HG02981 (cell line): Measurements from ENCODE around the gene FEM1B.
A peak's percentile ranks its signal among the peaks of the same experiment; 100 is the strongest.

Experiments
- ATAC-seq: cut with Tn5 transposase; IDR thresholded peaks from one replicate; pipeline ENCODE4 v1.9.1; 2021; ENCODE audit warnings: mild to moderate bottlenecking, moderate library complexity; ENCODE audit not compliant: unreplicated experiment

FEM1B gene

GRCh38 chr15:68283401-68283800, 5.9 kb downstream of the FEM1B start:
- no peak for ATAC-seq

DNA sequence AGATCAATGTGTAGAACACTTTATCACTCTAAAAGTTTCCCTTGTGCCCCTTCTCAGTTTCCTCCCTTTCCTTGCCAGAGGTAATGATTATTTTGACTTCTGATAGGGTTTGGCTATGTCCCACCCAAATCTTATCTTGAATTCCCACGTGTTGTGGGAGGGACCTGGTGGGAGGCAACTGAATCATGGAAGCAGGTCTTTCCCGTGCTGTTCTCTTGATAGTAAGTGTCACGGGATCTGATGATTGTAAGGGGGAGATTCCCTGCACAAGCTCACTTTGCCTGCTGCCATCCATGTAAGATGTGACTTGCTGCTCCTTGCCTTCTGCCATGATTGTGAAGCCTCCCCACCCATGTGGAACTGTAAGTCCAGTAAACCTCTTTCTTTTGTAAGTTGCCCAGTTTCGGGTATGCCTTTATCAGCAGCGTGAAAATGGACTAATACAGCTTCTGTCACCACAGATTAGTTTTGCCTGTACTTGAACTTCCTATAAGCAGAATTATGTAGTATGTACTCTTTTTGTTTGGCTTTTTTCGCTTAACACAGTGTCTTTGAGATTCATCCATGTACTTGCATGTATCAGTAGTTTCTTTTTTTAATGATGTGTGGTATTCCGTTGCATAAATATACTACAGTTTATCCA, 7.2 kb downstream of the FEM1B start:
- ATAC-seq: no peak

DNA sequence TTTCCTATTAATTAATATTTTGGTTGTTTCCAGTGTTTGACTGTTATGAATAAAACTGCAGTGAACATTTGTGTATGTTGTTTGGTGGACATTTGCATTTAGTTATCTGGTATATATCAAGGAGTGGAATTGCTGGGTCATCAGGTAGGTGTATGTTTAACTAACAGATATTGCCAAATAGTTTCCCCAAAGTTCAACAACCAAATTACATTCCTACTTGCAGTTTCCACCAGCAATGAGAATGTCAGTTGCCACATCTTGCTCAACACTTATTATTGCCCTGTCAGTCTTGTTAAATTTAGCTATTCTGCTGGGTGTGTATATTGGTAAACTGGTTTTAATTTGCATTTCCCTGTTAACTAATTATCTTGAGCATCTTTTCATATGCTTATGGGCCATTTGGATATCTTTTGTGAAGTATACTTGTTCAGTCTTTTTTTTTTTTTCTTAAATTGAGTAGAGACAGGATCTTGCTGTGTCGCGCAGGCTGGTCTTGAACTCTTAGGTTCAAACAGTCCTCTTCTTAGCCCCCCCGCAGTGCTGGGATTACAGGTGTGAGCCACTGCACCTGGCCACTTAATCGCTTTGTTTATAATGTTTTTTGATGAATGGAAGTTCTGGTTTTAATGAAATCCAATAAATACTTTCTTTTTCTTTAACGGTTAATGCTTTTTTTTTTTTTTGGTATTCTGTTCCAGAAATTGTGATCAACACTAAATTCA, 7.9 kb downstream of the FEM1B start:
- no peak for ATAC-seq

- ATAC-seq: no peak
These were observed 8.7 kb downstream of the FEM1B start for GRCh38 chr15:68286256-68286655.

- ATAC-seq: no peak
These were observed 11.5 kb downstream of the FEM1B start for GRCh38 chr15:68289057-68289456.

- ATAC-seq: no peak
These were observed 12.2 kb downstream of the FEM1B start for GRCh38 chr15:68289621-68290352.

- ATAC-seq: no peak
These were observed 13.2 kb downstream of the FEM1B start for GRCh38 chr15:68290715-68291114.

DNA sequence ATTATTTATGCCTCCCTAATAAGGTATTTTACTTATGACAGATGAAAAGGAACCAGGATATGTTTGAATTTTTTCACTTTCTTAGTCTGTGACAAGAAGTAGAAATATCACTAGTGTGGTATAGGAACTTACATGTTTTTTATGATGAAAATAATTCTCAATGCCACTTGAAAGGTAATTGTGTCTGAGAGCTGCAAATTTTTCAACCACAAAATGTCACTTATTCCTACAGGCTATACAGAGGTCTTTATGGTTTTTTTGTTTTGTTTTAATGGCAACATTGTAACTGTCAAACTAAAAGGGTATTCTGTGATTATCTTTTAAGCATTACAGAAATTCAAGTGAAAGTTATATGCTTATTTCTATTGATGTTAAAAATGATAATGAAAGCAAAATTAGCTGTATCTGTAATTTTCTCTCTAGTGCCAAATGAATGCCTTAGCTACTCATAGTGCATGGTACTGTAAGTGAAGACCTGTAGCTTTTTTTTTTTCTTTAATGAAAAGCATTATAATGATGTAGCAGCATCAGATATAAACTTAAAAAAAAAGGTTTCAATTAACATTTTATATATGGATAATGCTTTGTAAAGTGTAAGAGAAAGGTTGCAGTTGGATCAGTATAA, 14.7 kb downstream of the FEM1B start:
- ATAC-seq: no peak

DNA sequence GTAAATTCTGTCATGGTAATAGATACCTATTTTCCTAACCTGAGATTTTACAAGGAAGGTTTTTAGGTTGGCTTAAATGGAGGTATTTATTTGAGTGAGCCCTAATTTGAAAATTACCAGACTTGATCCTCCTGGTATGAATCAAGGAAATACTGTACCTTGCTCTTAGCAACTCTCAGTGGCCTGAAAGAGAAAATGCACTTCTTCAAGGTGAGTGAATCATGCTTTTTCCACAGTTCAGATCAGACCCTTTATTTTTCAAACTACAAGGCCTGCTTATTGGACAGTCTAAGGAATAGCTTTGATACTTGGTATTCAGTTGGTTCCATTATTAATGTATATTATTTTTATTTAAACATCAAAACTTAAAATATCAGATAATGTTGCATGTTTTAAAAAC, 15.4 kb downstream of the FEM1B start:
- no peak for ATAC-seq

DNA sequence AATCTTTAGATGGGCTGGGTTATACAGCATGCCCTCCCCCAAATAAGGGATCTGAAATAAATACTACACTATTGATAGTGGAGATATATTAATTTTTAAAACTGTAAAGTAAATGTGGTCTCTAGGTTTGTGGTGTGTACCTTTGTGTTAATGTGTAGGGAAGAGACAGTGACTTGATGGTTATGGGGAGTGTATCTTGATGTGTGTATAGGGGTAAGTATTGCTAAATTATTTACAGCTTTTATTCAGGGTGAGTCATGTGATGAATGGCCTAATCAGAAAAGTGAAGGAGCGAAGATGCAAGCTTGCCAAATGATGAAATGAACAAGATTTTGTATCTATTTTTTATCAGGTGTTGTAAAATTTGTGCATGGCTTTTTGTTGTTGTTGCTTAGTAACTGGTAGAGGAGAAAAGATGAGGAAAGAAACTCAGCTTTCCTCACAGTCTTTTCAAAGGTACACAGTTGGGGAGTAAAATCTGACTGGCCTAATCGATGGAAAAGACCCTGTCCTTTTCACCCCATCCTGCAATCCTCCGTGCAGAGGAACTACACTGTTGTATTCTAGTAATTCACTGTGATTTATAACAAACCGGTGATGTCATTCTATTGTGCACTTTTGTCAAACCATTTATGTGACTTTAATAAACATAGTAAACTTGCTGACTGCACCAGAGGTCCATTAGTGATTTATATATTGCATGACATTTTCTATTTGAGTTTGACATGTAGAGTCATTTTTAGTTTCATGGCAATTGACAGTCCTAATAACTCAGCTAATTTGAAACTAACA, 17.7 kb downstream of the FEM1B start:
- ATAC-seq: no peak

DNA sequence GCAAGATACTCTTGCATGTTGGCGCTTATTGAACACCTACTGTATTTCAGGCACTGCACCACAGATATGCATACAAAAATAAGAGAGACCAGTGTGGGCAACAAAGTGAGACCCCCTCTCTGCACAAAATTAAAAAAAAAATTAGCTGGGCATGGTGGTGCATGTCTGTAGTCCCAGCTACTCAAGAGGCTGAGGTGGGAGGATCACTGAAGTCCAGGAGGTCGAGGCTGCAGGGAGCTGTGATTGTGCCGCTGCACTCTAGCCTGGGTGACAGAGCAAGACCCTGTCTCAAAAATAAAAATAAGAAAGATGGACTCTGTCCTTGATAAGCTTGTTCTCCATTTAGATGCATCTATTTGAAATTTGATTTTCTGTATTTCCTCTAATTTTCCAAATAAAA, 20.8 kb downstream of the FEM1B start:
- ATAC-seq: no peak

DNA sequence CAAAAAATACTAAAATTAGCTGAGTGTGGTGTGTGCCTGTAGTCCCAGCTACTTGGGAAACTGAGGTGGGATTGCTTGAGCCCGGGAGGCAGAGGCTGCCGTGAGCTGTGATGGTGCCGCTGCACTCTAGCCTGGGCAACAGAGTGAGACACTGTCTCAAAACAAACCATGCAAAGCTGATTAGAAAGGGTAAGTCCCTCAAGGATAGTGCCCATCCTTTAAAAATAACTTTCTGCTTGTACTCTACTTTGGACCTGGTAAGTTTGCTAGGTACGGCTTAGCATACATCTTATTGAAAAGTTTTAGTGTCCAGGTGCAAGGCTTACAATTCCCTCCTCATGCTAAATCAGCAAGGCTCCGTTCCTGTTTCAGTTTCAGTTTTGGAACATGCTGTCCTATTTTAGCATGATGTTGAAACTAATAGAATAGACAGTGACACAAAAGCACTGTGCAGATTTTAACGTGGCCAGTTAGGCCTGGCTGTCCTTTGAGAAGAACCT, 21.4 kb downstream of the FEM1B start:
- peak; percentile 77 for ATAC-seq

DNA sequence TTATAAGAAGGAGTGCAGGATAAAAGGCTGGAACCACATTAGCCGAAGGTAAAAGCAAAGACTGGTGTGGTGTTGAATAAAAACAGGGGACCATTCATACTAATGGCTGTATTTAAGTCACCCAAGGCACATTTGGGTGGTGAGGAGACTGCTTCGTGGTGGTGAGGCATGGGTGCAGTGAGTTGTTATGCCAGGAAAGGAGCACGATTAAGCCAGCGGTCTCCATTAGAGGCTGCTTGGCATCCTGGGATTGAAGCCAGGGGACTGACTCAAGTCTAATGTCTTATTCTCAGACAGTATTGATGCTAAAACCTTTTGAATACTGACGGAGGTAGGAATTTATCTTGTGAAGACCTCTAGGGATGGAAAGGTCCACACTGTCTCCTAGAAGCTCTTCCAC, 21.9 kb downstream of the FEM1B start:
- ATAC-seq: no peak

DNA sequence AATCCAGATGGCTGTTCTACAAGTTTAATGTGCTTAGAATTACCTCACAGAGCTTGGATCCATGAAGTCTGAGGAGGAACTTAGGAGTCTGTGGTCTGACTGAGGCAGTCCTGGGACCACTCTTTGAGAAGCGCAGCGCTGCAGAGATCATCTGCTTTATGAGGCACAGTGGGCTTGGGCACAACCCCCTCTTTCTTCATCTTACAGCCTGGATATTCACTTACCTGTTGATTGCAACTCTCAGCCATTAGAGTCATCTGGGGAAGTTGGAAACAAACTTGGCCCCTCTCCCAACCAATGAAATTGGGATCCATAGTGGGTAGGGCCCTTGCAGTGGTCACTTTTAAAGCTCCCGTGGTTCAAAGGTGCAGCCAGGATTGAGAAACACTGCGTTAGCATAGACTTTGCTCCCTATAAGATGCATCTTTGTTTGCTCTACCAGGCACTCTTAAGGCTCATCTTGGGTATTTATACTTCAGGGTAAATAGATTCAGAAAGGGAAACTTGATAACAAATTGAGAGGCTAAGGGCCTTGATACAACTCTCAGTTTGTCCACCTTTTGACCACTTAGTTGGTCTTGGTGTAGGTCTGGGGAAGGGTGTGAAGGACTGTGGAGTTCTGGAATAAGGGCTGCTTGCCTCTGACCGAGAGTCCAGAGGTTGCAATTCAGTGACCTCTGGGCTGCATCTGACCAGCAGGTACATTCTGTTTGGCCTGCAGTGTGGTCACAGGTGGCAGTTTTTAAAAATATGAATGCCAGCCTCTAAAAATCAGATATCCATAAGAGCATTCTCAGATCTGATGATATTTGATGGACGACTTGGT, 22.8 kb downstream of the FEM1B start:
- ATAC-seq: no peak

GRCh38 chr15:68301301-68301700, 23.8 kb downstream of the FEM1B start:
- no peak for ATAC-seq

GRCh38 chr15:68302729-68303128, 25.2 kb downstream of the FEM1B start:
- no peak for ATAC-seq

DNA sequence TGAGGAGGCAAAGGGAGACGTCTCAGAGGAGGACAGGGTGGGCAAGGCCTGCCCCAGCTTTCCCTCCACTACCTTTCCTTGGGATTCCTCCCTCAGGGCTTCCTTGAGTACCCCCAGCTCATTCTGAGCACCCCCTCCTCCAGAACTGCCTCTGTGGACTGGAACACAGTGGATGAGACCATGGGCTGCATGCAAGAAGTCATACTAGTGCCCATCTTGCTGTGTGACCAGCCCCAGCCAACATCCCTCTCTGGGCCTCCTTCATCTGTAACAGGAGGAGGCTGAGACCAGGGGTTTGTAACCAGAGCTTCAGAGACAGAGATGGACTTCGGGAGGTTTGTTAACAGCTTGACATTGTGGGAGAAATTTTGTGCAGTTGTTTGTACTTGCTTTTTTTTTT, 25.6 kb downstream of the FEM1B start:
- ATAC-seq: no peak

- no peak for ATAC-seq
These were observed 26.3 kb downstream of the FEM1B start for GRCh38 chr15:68303560-68304436.
